ENCODE data around the gene RNF13.
A peak's percentile ranks its signal among the peaks of the same experiment; 100 is the strongest.

The RNF13 gene

GRCh38 chr3:149767720-149768119 is 45.3 kb upstream of the RNF13 start:
- TF ChIP-seq ZFP30 (CRISPR knock-in tag; IDR thresholded peaks at IDR 0.05) (no peak), CSDC2 (CRISPR knock-in tag; IDR thresholded peaks at IDR 0.05) (no peak), ISL1 (CRISPR knock-in tag; IDR thresholded peaks at IDR 0.05) (no peak), ZNF565 (CRISPR knock-in tag; conservative IDR thresholded peaks at IDR 0.05; ENCODE audit: low read depth) (no peak), TOX (CRISPR knock-in tag; IDR thresholded peaks at IDR 0.05; ENCODE audit: borderline replicate concordance) (no peak), PPARA (CRISPR knock-in tag; IDR thresholded peaks at IDR 0.05; ENCODE audit: borderline replicate concordance) (no peak), ESRRG (CRISPR knock-in tag; IDR thresholded peaks at IDR 0.05) (no peak)
- no peak for ATAC-seq

DNA sequence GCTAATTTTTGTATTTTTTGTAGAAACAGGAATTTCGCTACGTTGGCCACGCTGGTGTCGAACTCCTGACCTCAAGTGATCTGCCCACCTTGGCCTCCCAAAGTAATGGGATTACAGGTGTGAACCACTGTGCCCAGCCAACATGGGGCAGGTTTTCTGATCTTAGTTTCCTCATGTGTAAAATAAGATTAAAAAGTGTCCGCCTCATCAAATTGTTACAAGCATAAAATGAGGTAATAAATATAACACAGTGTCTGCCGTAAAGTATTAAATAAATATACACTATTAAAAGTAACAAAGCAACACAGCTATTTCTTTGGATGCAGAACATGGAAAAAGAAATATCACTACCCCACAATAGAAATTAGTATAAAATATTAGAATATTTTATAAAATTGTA is 44.3 kb upstream of the RNF13 start:
- TF ChIP-seq ZNF70 (CRISPR knock-in tag; IDR thresholded peaks at IDR 0.05) (no peak), ZNF8 (CRISPR knock-in tag; IDR thresholded peaks at IDR 0.05) (no peak), RARB (CRISPR knock-in tag; IDR thresholded peaks at IDR 0.05) (no peak), ZFP30 (CRISPR knock-in tag; IDR thresholded peaks at IDR 0.05) (no peak), PATZ1 (CRISPR knock-in tag; IDR thresholded peaks at IDR 0.05; ENCODE audit: borderline replicate concordance) (no peak), GLIS3 (CRISPR knock-in tag; IDR thresholded peaks at IDR 0.05) (no peak), ZC3H10 (CRISPR knock-in tag; IDR thresholded peaks at IDR 0.05) (no peak), ISL1 (CRISPR knock-in tag; IDR thresholded peaks at IDR 0.05) (no peak), SNAI2 (CRISPR knock-in tag; IDR thresholded peaks at IDR 0.05) (no peak), ESRRG (CRISPR knock-in tag; IDR thresholded peaks at IDR 0.05) (no peak), BACH2 (CRISPR knock-in tag; IDR thresholded peaks at IDR 0.05; ENCODE audit: borderline replicate concordance) (no peak), ZFP3 (CRISPR knock-in tag; IDR thresholded peaks at IDR 0.05) (no peak), OSR1 (CRISPR knock-in tag; IDR thresholded peaks at IDR 0.05) (no peak), TOX (CRISPR knock-in tag; IDR thresholded peaks at IDR 0.05; ENCODE audit: borderline replicate concordance) (no peak)
- TF ChIP-seq, protein P1, sequence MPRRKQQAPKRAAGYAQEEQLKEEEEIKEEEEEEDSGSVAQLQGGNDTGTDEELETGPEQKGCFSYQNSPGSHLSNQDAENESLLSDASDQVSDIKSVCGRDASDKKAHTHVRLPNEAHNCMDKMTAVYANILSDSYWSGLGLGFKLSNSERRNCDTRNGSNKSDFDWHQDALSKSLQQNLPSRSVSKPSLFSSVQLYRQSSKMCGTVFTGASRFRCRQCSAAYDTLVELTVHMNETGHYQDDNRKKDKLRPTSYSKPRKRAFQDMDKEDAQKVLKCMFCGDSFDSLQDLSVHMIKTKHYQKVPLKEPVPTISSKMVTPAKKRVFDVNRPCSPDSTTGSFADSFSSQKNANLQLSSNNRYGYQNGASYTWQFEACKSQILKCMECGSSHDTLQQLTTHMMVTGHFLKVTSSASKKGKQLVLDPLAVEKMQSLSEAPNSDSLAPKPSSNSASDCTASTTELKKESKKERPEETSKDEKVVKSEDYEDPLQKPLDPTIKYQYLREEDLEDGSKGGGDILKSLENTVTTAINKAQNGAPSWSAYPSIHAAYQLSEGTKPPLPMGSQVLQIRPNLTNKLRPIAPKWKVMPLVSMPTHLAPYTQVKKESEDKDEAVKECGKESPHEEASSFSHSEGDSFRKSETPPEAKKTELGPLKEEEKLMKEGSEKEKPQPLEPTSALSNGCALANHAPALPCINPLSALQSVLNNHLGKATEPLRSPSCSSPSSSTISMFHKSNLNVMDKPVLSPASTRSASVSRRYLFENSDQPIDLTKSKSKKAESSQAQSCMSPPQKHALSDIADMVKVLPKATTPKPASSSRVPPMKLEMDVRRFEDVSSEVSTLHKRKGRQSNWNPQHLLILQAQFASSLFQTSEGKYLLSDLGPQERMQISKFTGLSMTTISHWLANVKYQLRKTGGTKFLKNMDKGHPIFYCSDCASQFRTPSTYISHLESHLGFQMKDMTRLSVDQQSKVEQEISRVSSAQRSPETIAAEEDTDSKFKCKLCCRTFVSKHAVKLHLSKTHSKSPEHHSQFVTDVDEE (CRISPR knock-in tag; IDR thresholded peaks at IDR 0.05), result no peak

DNA sequence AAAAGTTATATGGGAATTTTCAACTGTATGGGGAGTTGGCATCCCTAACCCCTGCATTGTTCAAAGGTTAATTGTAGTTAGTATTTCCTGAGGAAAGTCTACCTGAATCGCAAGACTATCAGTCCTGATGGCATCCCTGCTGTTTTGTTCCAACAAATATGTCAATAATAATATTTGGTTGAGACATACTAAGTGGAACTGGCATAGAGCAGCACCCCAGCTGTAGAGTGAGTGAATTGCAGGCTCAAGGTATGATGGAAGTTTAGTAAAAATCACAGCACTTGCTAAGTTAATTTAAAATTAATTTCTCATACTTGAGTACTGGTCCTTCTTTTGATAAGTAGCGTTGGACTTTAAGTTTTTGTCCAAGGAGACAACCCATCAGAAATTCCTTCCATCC is 42.8 kb upstream of the RNF13 start:
- TF ChIP-seq POU6F1 (CRISPR knock-in tag; IDR thresholded peaks at IDR 0.05; ENCODE audit: borderline replicate concordance, low read depth), result no peak

More for the DNA sequence above, 44.3 kb upstream of the RNF13 start:
- ATAC-seq, result no peak

GRCh38 chr3:149771652-149772271 is 41.3 kb upstream of the RNF13 start:
- ATAC-seq, result peak; percentile 92
- TF ChIP-seq RARB (CRISPR knock-in tag; IDR thresholded peaks at IDR 0.05) (no peak), TCF4 (CRISPR knock-in tag; IDR thresholded peaks at IDR 0.05; ENCODE audit: borderline replicate concordance) (no peak), ZNF8 (CRISPR knock-in tag; IDR thresholded peaks at IDR 0.05) (no peak), POU6F1 (CRISPR knock-in tag; IDR thresholded peaks at IDR 0.05; ENCODE audit: borderline replicate concordance, low read depth) (no peak), PATZ1 (CRISPR knock-in tag; IDR thresholded peaks at IDR 0.05; ENCODE audit: borderline replicate concordance) (no peak), ZFP3 (CRISPR knock-in tag; IDR thresholded peaks at IDR 0.05) (no peak), ESRRG (CRISPR knock-in tag; IDR thresholded peaks at IDR 0.05) (no peak), PPARA (CRISPR knock-in tag; IDR thresholded peaks at IDR 0.05; ENCODE audit: borderline replicate concordance) (no peak), ZNF565 (CRISPR knock-in tag; conservative IDR thresholded peaks at IDR 0.05; ENCODE audit: low read depth) (no peak), CSDC2 (CRISPR knock-in tag; IDR thresholded peaks at IDR 0.05) (no peak)
- TF ChIP-seq, protein P2, sequence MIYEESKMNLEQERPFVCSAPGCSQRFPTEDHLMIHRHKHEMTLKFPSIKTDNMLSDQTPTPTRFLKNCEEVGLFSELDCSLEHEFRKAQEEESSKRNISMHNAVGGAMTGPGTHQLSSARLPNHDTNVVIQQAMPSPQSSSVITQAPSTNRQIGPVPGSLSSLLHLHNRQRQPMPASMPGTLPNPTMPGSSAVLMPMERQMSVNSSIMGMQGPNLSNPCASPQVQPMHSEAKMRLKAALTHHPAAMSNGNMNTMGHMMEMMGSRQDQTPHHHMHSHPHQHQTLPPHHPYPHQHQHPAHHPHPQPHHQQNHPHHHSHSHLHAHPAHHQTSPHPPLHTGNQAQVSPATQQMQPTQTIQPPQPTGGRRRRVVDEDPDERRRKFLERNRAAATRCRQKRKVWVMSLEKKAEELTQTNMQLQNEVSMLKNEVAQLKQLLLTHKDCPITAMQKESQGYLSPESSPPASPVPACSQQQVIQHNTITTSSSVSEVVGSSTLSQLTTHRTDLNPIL (CRISPR knock-in tag; IDR thresholded peaks at IDR 0.05; ENCODE audit: low read depth), result no peak
- TF ChIP-seq, protein P1 (CRISPR knock-in tag; IDR thresholded peaks at IDR 0.05), result no peak

More for the DNA sequence above, 42.8 kb upstream of the RNF13 start:
- no peak for ATAC-seq

All from SK-N-SH treated with all-trans-retinoic acid at 6 μM for 48 hours (cell line).